ENCODE results near the gene YOD1. TPM values are rescaled to one million over a fixed set of nuclear protein-coding genes. Genes with fewer than 3 reads are reported as not detected.

Gene YOD1
- total and polyA plus RNA-seq, 2 of the 4 experiments (the other 2 are of a cell fraction), result 1.8 to 5.4 TPM

DNA sequence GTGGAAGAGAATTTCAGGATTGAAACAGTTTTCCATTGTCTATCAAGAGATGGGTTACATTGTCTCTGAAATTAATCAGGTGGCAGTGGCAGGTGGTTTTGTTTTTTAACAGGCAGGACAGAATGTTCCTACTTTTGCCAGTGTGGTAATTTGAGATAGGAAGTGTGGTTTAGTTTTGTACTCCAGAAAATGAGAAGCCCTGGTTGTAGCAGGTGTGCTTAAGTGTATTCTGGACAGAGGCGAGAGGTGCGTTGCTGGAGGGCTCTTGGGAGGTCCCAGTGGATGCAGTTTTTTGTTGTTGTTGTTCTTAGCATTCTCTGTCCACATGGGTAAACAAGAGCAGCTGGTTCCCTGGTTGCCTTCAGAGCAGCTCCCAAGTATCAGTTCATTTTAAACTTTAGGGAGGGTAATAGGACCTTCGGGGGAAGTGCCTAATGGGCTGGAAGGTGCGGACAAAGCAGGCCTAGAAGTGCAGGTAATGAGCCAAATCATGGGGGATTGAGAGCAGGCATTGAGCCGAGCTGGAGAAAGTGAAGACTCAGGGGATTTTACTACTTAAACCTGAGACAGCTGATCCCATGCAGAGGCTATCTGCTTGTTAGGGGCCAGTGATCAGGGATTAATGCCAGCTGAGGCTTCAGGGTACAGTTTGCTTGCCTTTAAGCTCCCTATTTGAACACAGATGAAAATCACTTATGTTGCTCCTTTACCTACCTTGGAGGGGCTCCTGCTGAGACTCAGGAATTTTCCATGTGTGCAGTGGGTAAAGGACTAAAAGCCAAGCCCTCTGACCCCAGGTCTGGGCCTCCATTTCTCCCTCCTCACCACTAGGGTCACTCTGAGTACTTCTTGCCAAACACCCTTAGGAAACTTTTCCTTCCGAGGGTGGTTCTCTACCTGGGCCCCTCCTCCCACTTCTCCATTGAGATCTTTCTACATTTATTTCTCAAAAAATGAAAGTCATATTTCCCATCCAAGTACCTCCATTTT lies 8.2 kb upstream of the YOD1 start (continued):
- no peak for TF ChIP-seq MAZ (IDR thresholded peaks at IDR 0.05; ENCODE audit: borderline replicate concordance, low read depth, low read length)

DNA sequence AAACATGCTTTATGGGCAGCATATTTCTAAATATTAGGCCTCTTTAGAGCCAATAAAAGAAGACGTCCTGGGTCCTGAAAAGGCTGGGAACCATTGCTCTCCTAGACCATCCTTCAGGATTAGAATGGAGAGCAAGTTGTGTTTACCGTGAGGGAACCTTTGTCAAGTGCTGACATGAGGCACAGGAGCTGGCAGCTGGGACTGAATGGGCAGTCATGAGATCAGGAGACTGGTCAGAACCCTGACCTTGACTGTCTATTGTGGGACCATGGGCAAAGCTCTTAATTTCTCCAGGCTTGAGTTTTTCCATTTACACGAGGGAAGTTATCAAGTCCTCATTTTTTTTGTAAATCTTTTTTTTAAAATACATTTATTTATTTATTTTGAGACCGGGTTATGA lies 7.2 kb upstream of the YOD1 start:
- dilution Hi-C loops (cut with HindIII; ENCODE audit: low sequenced_read_pairs, unreplicated experiment), result no loop called here

More for the DNA sequence above, 7.2 kb upstream of the YOD1 start:
- H3K4ac ChIP-seq (ENCODE audit: low read depth, low read length), result no peak overlapping the region
- WGBS, 2 experiments (ENCODE audit: extremely low coverage in 2 of 2, insufficient read length in 1 of 2), result 90% methylated on average over 2 of the region's 4 CpGs; no CpG with 5 or more reads in 1 of the 2 experiments
- no peak overlapping the region for H2BK120ac ChIP-seq (ENCODE audit: low read depth, low read length)
- H3K4me3 ChIP-seq (ENCODE audit: insufficient read depth, low read depth, low read length), result no peak overlapping the region
- no peaks in the 10 kb centered on the region for H3K9me1 ChIP-seq (ENCODE audit: insufficient read depth, low read length)
- H4K8ac ChIP-seq (ENCODE audit: low read depth in 2 of 2, low read length in 2 of 2), result no peak overlapping the region
- CTCF ChIA-PET, result no interaction called here
- DNase-seq (no peak), ATAC-seq (ENCODE audit: low read depth) (no peak)
- H3K4me2 ChIP-seq (ENCODE audit: low read depth, low read length), result no peak overlapping the region
- H3K9me3 ChIP-seq (ENCODE audit: control insufficient read depth, insufficient read depth, low read length), result no peaks in the 10 kb centered on the region
- H3K56ac ChIP-seq (ENCODE audit: extremely low read depth, insufficient read depth, low read length), result no peak overlapping the region
- POLR2A ChIA-PET (ENCODE audit: unreplicated experiment), result no interaction called here
- H3K27ac ChIP-seq (ENCODE audit: insufficient read depth, low read length), result no peak overlapping the region
- H2BK15ac ChIP-seq (ENCODE audit: low read depth, low read length), result no peak overlapping the region
- peaks cover 6% of the 10 kb centered on the region for H3K27me3 ChIP-seq (ENCODE audit: control insufficient read depth, insufficient read depth, low read length)
- no peak overlapping the region for H3K23ac ChIP-seq (ENCODE audit: low read depth, low read length)
- no peak overlapping the region for H2AFZ ChIP-seq (replicated peaks; ENCODE audit: low read length, poor library complexity)
- no peaks in the 10 kb centered on the region for H3K36me3 ChIP-seq (ENCODE audit: control insufficient read depth, insufficient read depth, low read length)
- no TSS peak for BruUV-seq (replicated peaks)
- intact Hi-C loops (cut with micrococcal nuclease), result no loop called here
- H3K9ac ChIP-seq (ENCODE audit: low read depth, low read length), result no peak overlapping the region
- no peak overlapping the region for H2AK5ac ChIP-seq (ENCODE audit: low read depth, low read length)
- no peaks in the 10 kb centered on the region for H3K79me1 ChIP-seq (ENCODE audit: low read depth in 1 of 2, low read length in 2 of 2)
- no peak overlapping the region for H4K5ac ChIP-seq (ENCODE audit: low read depth, low read length)
- H3K4me1 ChIP-seq (ENCODE audit: control insufficient read depth, insufficient read depth, low read length), result no peaks in the 10 kb centered on the region
- H2BK5ac ChIP-seq (ENCODE audit: low read depth, low read length, poor library complexity, severe bottlenecking), result no peak overlapping the region
- H3K18ac ChIP-seq (ENCODE audit: low read depth, low read length), result no peak overlapping the region
- in situ Hi-C loops (cut with MboI; ENCODE audit: low sequenced_read_pairs), result no loop called here
- no peak overlapping the region for H4K91ac ChIP-seq (ENCODE audit: insufficient read depth, low read depth, low read length)
- H2BK20ac ChIP-seq (ENCODE audit: low read depth, low read length), result no peak overlapping the region
- no peak overlapping the region for H3K14ac ChIP-seq (replicated peaks; ENCODE audit: low read depth, low read length)
- no peak for TF ChIP-seq SMC3 (IDR thresholded peaks at IDR 0.05; ENCODE audit: low read depth, low read length)
- TF ChIP-seq CEBPB (IDR thresholded peaks at IDR 0.05; ENCODE audit: low read depth, low read length), result no peak
- no peak for TF ChIP-seq CHD1 (IDR thresholded peaks at IDR 0.05; ENCODE audit: low read depth, low read length)
- no peak for TF ChIP-seq RAD21 (IDR thresholded peaks at IDR 0.05; ENCODE audit: low read length)
- TF ChIP-seq RCOR1 (IDR thresholded peaks at IDR 0.05; ENCODE audit: insufficient replicate concordance, low read length), result no peak
- no peak for TF ChIP-seq RFX5 (IDR thresholded peaks at IDR 0.05; ENCODE audit: low read depth, low read length)
- no peak overlapping the region for H2AK9ac ChIP-seq (replicated peaks; ENCODE audit: low read depth, low read length, poor library complexity)
- no peaks in the 10 kb centered on the region for H4K20me1 ChIP-seq (ENCODE audit: insufficient read depth, low read length)

All from IMR-90 (cell line).